ENCODE data around the gene TEX12. TPM values are rescaled to one million over a fixed set of nuclear protein-coding genes. Genes with fewer than 3 reads are reported as not detected.
A peak's percentile ranks its signal among the peaks of the same experiment; 100 is the strongest.
"Not testable (repeated sequence)": the region's sequence is repeated elsewhere in the genome, so short reads cannot be mapped to it uniquely, and the experiment has no call there.

Gene TEX12
- total RNA-seq, 1 donor from 2014 or later = not detected

DNA sequence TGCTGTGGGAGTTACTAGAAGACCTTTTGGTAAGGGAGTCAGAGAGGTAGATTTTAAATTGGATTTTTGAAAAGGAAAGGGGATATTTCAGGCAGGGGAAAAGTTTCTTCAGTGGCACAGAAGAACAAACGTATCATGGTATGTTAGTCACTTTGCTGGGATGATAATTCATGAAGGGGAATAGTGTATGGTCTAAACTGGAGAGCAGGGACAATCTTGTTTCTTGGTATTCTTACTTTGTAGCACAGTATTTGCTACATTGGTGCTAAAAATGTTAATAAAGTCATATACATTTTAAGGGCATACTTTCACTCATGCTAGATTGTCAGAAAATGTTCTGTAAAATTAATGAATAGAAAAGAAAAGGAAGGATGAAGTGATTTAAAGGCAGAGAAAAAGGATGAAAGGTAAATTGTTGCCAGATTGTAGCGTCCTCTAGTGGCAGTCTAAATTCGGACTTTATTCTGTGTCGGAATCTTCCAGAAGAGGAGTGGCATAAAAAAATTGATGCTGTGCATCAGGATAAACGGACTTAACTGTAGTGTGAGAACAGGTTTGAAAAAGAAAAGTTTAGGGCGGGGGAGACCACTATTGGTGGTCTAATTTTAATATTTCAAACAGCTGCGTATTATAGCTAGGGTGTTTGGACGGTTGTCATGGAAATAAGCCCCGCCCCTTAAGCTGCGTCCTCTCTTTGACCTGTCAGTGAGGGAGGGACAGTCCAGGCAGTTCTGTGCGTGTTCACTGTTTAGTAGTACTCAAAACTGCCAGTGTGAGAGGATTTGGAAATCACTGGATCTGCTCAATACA is 7.8 kb downstream of the TEX12 start, which contains the start of gene BCO2:
Gene BCO2 (plus strand): TSS at position 724 of the 810 bp plus-strand sequence. CDS start 90 bp downstream, outside the sequence.
- peak; percentile 38 for DNase-seq (ENCODE audit: low spot score)
- intact Hi-C loops (cut with micrococcal nuclease) = loop anchor here (2.0 to 10.0 kb wide), 3 partner anchors 60 to 298 kb away; partner anchors contain the start of genes CFAP68, DIXDC1 and FDXACB1
- Mint-ChIP-seq H3K36me3 (ENCODE audit: low read depth) (no peaks in the 10 kb centered on the region), H3K4me3 (ENCODE audit: low read depth) (peak within 1 kb of the TSS; percentile 64), H3K4me1 (ENCODE audit: low read depth) (peaks cover 8% of the 10 kb centered on the region), H3K27me3 (ENCODE audit: low read depth) (peaks cover 27% of the 10 kb centered on the region), H3K27ac (peak within 1 kb of the TSS; percentile 30), H3K9me3 (no peaks in the 10 kb centered on the region)

GRCh38 chr11:112175599-112175952 is 8.4 kb downstream of the TEX12 start:
- H3K4me3 Mint-ChIP-seq (ENCODE audit: low read depth) = peak overlapping the region; percentile 5
- no peak overlapping the region for H3K27ac Mint-ChIP-seq
- intact Hi-C loops (cut with micrococcal nuclease) = loop anchor here (2.0 to 10.0 kb wide), 3 partner anchors 61 to 298 kb away; partner anchors contain the start of genes CFAP68, DIXDC1 and FDXACB1
- no peaks in the 10 kb centered on the region for H3K36me3 Mint-ChIP-seq (ENCODE audit: low read depth)
- peaks cover 29% of the 10 kb centered on the region for H3K27me3 Mint-ChIP-seq (ENCODE audit: low read depth)
- H3K4me1 Mint-ChIP-seq (ENCODE audit: low read depth) = peaks cover 8% of the 10 kb centered on the region
- H3K9me3 Mint-ChIP-seq = no peaks in the 10 kb centered on the region
- DNase-seq (ENCODE audit: low spot score) = no peak

GRCh38 chr11:112176077-112176476 is 8.9 kb downstream of the TEX12 start:
- Mint-ChIP-seq H3K27ac (no peak overlapping the region), H3K9me3 (no peaks in the 10 kb centered on the region), H3K27me3 (ENCODE audit: low read depth) (peaks cover 29% of the 10 kb centered on the region), H3K4me3 (ENCODE audit: low read depth) (no peak overlapping the region), H3K4me1 (ENCODE audit: low read depth) (peaks cover 8% of the 10 kb centered on the region), H3K36me3 (ENCODE audit: low read depth) (no peaks in the 10 kb centered on the region)
- intact Hi-C loops (cut with micrococcal nuclease) = loop anchor here (5.0 to 10.0 kb wide), 2 partner anchors 241 to 299 kb away; partner anchors contain the start of genes CFAP68, DIXDC1 and FDXACB1
- DNase-seq (ENCODE audit: low spot score) = no peak

DNA sequence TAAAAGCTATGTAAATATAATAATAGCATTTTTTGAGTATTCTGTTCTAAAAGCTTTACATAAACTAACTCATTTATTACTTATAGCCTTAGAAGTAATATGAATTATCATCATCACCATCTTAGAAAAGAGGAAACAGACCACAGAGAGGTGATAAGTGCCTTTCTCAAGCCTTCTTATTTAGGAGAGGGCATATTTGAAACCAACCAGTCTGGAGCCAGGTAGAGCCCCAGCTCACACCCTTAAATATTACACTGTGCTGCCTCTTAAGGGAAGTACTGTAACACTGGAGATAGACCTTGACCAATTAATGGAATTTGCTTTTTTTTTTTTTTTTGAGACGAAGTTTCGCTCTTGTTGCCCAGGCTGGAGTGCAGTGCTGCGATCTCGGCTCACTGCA is 10.4 kb downstream of the TEX12 start:
- peaks cover 8% of the 10 kb centered on the region for H3K4me1 Mint-ChIP-seq (ENCODE audit: low read depth)
- no peaks in the 10 kb centered on the region for H3K36me3 Mint-ChIP-seq (ENCODE audit: low read depth)
- no peak overlapping the region for H3K4me3 Mint-ChIP-seq (ENCODE audit: low read depth)
- H3K27ac Mint-ChIP-seq = no peak overlapping the region
- DNase-seq (ENCODE audit: low spot score) = no peak
- peaks cover 29% of the 10 kb centered on the region for H3K27me3 Mint-ChIP-seq (ENCODE audit: low read depth)
- intact Hi-C loops (cut with micrococcal nuclease) = loop anchor here (5.0 to 10.0 kb wide), 2 partner anchors 243 to 300 kb away; partner anchors contain the start of genes CFAP68, DIXDC1 and FDXACB1
- no peaks in the 10 kb centered on the region for H3K9me3 Mint-ChIP-seq

- Mint-ChIP-seq H3K27me3 (ENCODE audit: low read depth) (peaks cover 30% of the 10 kb centered on the region), H3K9me3 (no peaks in the 10 kb centered on the region), H3K27ac (no peak overlapping the region), H3K4me3 (ENCODE audit: low read depth) (no peak overlapping the region), H3K4me1 (ENCODE audit: low read depth) (peaks cover 8% of the 10 kb centered on the region), H3K36me3 (ENCODE audit: low read depth) (no peaks in the 10 kb centered on the region)
- intact Hi-C loops (cut with micrococcal nuclease) = loop anchor here (5.0 to 10.0 kb wide), 2 partner anchors 244 to 301 kb away; partner anchors contain the start of genes CFAP68, DIXDC1 and FDXACB1
- DNase-seq (ENCODE audit: low spot score) = no peak
Measured at GRCh38 chr11:112178428-112178827, 11.3 kb downstream of the TEX12 start.

DNA sequence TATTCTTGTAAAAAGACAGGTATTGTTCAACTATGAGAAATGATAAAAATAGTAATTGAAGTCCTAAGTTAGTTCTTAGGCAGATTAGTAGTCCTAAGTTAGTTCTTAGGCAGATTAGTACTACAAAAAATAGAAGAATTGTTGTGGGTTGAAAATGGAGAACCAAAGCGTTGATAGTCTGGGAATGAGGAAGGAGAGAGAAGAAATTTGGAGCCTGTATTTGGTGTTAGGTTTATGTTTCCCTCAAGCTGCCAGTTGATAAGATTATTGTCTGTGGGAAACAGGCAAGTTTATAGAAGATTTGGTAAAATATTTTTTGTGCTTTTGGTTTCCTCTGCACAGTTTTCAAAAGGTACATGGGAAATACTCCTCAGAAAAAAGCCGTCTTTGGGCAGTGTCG is 11.8 kb downstream of the TEX12 start:
- Mint-ChIP-seq H3K36me3 (ENCODE audit: low read depth) (no peaks in the 10 kb centered on the region), H3K4me1 (ENCODE audit: low read depth) (peaks cover 8% of the 10 kb centered on the region), H3K9me3 (no peaks in the 10 kb centered on the region), H3K27ac (no peak overlapping the region), H3K4me3 (ENCODE audit: low read depth) (no peak overlapping the region), H3K27me3 (ENCODE audit: low read depth) (peaks cover 32% of the 10 kb centered on the region)
- intact Hi-C loops (cut with micrococcal nuclease) = loop anchor here (5.0 to 10.0 kb wide), 2 partner anchors 244 to 302 kb away; partner anchors contain the start of genes CFAP68, DIXDC1 and FDXACB1
- no peak for DNase-seq (ENCODE audit: low spot score)

DNA sequence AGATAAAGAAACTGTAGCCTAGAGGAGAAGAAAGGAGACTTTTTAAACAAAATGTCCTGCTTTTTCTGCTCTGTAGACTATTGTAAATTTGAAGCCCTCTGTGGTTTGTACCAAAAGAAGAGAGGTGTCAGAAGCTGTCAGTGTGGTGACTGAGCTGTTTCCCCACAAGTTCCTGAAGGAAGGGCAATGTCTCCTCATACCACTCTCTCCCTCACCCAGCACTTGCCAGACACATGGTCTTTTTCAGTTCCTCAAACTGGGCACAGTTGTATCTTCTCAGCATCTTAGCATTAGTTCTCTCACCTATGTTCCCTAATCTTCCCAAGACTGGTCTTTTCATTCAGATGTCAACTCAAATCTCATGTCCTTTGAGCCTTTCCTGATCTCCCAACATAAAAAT is 12.4 kb downstream of the TEX12 start:
- no peak for DNase-seq (ENCODE audit: low spot score)
- no peak overlapping the region for H3K4me3 Mint-ChIP-seq (ENCODE audit: low read depth)
- H3K36me3 Mint-ChIP-seq (ENCODE audit: low read depth) = no peaks in the 10 kb centered on the region
- no peak overlapping the region for H3K27ac Mint-ChIP-seq
- intact Hi-C loops (cut with micrococcal nuclease) = loop anchor here (5.0 to 10.0 kb wide), 2 partner anchors 245 to 302 kb away; partner anchors contain the start of genes CFAP68, DIXDC1 and FDXACB1
- H3K27me3 Mint-ChIP-seq (ENCODE audit: low read depth) = peaks cover 33% of the 10 kb centered on the region
- peaks cover 7% of the 10 kb centered on the region for H3K4me1 Mint-ChIP-seq (ENCODE audit: low read depth)
- H3K9me3 Mint-ChIP-seq = no peaks in the 10 kb centered on the region

- intact Hi-C loops (cut with micrococcal nuclease) = no loop called here
- no peak for DNase-seq (ENCODE audit: low spot score)
- Mint-ChIP-seq H3K27me3 (ENCODE audit: low read depth) (peaks cover 24% of the 10 kb centered on the region), H3K27ac (no peak overlapping the region), H3K9me3 (no peaks in the 10 kb centered on the region), H3K4me1 (ENCODE audit: low read depth) (no peaks in the 10 kb centered on the region), H3K4me3 (ENCODE audit: low read depth) (no peak overlapping the region), H3K36me3 (ENCODE audit: low read depth) (no peaks in the 10 kb centered on the region)
Measured at GRCh38 chr11:112182867-112183266, 15.7 kb downstream of the TEX12 start.

DNA sequence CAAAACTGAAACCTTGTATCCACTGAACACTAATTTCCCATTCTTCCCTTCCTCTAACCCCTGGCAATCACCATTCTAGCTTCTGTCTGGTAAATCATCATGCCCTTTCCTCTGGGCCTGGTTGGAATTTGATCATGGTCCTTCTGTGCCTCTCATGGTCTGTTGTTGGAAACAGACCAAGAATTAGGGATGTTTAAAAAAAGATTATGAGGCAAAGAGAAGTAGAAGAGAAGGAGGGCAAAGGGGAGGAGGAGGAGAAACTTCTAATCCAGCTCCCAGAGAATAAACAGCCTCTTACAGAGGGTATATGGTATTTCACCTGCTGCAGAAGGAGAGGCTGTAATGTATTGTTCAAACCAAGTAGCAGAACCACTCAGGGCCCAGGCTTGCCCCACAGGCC is 18.7 kb downstream of the TEX12 start:
- H3K27ac Mint-ChIP-seq = no peak overlapping the region
- intact Hi-C loops (cut with micrococcal nuclease) = no loop called here
- peaks cover 10% of the 10 kb centered on the region for H3K27me3 Mint-ChIP-seq (ENCODE audit: low read depth)

DNA sequence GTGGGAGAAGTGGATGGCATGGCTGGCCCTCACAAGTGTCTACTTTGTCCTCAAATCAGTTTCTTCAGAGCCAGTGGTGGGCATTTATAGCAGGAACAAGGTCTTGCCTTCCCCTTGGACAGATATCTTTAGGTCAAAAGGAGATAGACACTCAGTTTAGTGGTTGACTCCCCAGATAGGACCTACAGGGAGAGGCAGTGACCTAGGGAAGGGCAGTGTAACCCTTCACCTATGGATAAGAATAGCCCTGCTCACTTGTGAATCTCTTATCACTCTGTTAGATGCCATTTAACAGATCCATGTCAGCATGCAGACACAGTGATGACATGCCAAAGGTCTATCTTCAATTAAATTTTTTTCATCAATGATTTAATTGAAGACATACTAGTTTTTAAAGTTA is 19.1 kb downstream of the TEX12 start:
- H3K4me3 Mint-ChIP-seq (ENCODE audit: low read depth) = no peak overlapping the region
- no peaks in the 10 kb centered on the region for H3K9me3 Mint-ChIP-seq
- intact Hi-C loops (cut with micrococcal nuclease) = no loop called here
- no peak overlapping the region for H3K27ac Mint-ChIP-seq
- H3K36me3 Mint-ChIP-seq (ENCODE audit: low read depth) = no peaks in the 10 kb centered on the region
- DNase-seq (ENCODE audit: low spot score) = no peak
- peaks cover 10% of the 10 kb centered on the region for H3K27me3 Mint-ChIP-seq (ENCODE audit: low read depth)
- no peaks in the 10 kb centered on the region for H3K4me1 Mint-ChIP-seq (ENCODE audit: low read depth)

More for the DNA sequence above, 18.7 kb downstream of the TEX12 start:
- Mint-ChIP-seq H3K9me3 (no peaks in the 10 kb centered on the region), H3K36me3 (ENCODE audit: low read depth) (no peaks in the 10 kb centered on the region), H3K4me1 (ENCODE audit: low read depth) (no peaks in the 10 kb centered on the region), H3K4me3 (ENCODE audit: low read depth) (no peak overlapping the region)
- DNase-seq (ENCODE audit: low spot score) = no peak

DNA sequence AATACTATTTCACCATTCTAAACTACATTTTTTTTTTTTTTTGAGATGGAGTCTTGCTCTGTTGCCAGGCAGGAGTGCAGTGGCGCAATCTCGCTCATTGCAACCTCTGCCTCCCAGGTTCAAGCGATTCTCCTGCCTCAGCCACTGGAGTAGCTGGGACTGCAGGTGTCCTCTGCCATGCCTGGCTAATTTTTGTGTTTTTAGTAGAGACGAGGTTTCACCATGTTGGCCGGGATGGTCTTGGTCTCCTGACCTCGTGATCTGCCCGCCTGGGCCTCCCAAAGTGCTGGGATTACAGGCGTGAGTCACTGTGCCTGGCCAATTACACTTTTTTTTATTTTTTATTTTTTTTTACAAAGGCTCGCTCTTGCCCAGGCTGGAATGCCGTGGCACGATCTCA is 27.9 kb downstream of the TEX12 start:
- H3K27ac Mint-ChIP-seq; H3K36me3 Mint-ChIP-seq (ENCODE audit: low read depth); intact Hi-C loops (cut with micrococcal nuclease); H3K4me3 Mint-ChIP-seq (ENCODE audit: low read depth); DNase-seq (ENCODE audit: low spot score); H3K9me3 Mint-ChIP-seq; H3K4me1 Mint-ChIP-seq (ENCODE audit: low read depth): not testable (repeated sequence)
- peaks cover 22% of the 10 kb centered on the region for H3K27me3 Mint-ChIP-seq (ENCODE audit: low read depth)

- Mint-ChIP-seq H3K27ac (no peak overlapping the region), H3K9me3 (no peaks in the 10 kb centered on the region)
Measured at GRCh38 chr11:112195951-112196351, 28.8 kb downstream of the TEX12 start.

GRCh38 chr11:112196519-112197087 is 29.4 kb downstream of the TEX12 start:
- Mint-ChIP-seq H3K4me1 (ENCODE audit: low read depth) (no peaks in the 10 kb centered on the region), H3K9me3 (no peaks in the 10 kb centered on the region), H3K27me3 (ENCODE audit: low read depth) (peaks cover 22% of the 10 kb centered on the region), H3K27ac (no peak overlapping the region), H3K36me3 (ENCODE audit: low read depth) (no peaks in the 10 kb centered on the region), H3K4me3 (ENCODE audit: low read depth) (no peak overlapping the region)
- intact Hi-C loops (cut with micrococcal nuclease) = no loop called here
- DNase-seq (ENCODE audit: low spot score) = no peak

More at GRCh38 chr11:112195951-112196351, 28.8 kb downstream of the TEX12 start:
- no peak for DNase-seq (ENCODE audit: low spot score)
- Mint-ChIP-seq H3K4me3 (ENCODE audit: low read depth) (no peak overlapping the region), H3K36me3 (ENCODE audit: low read depth) (no peaks in the 10 kb centered on the region), H3K27me3 (ENCODE audit: low read depth) (peaks cover 22% of the 10 kb centered on the region), H3K4me1 (ENCODE audit: low read depth) (no peaks in the 10 kb centered on the region)
- intact Hi-C loops (cut with micrococcal nuclease) = no loop called here

Measured in activated T-helper 2 cell treated with anti-CD3 and anti-CD28 coated beads, Interferon-gamma antibody, Interleukin-2, Interleukin-4, amounts not matched to agents 10 μg/mL and 5 μg/mL and 100 μg/mL, durations not matched to agents 14 hours and 24 hours and 36 hours (primary cell).